GM18499 (cell line): ENCODE measurements around the gene VWCE.

Source experiments
- ATAC-seq: cut with Tn5 transposase; IDR thresholded peaks from one replicate; pipeline ENCODE4 v1.9.1; 2021; ENCODE audit warnings: moderate number of reproducible peaks; ENCODE audit not compliant: insufficient read depth, unreplicated experiment

VWCE gene

GRCh38 chr11:61328351-61328750, 33.2 kb upstream of the VWCE start:
- no peak for ATAC-seq

- ATAC-seq, result no peak
These were observed 32.6 kb upstream of the VWCE start for GRCh38 chr11:61327669-61328071.

GRCh38 chr11:61325649-61326414, 30.7 kb upstream of the VWCE start:
- no peak for ATAC-seq

- no peak for ATAC-seq
These were observed 20.1 kb upstream of the VWCE start for GRCh38 chr11:61315260-61315659.

GRCh38 chr11:61310749-61311148, 15.6 kb upstream of the VWCE start:
- no peak for ATAC-seq

- no peak for ATAC-seq
These were observed 14.6 kb upstream of the VWCE start for GRCh38 chr11:61309739-61310138.

GRCh38 chr11:61309141-61309540, 14.0 kb upstream of the VWCE start:
- ATAC-seq, result no peak

- ATAC-seq, result no peak
These were observed 12.2 kb upstream of the VWCE start for GRCh38 chr11:61307354-61307753.

GRCh38 chr11:61306221-61306620, 11.1 kb upstream of the VWCE start:
- ATAC-seq, result no peak

- no peak for ATAC-seq
These were observed 10.3 kb upstream of the VWCE start for GRCh38 chr11:61305417-61305816.

GRCh38 chr11:61303725-61304124, 8.6 kb upstream of the VWCE start:
- ATAC-seq, result no peak

- no peak for ATAC-seq
These were observed 7.4 kb upstream of the VWCE start for GRCh38 chr11:61302550-61302949.

- ATAC-seq, result no peak
These were observed 3.6 kb upstream of the VWCE start for GRCh38 chr11:61298663-61299244.

GRCh38 chr11:61297746-61298145, 2.6 kb upstream of the VWCE start:
- ATAC-seq, result no peak

GRCh38 chr11:61297341-61297740, 2.2 kb upstream of the VWCE start:
- ATAC-seq, result no peak

GRCh38 chr11:61295596-61295926, 445 bp upstream of the VWCE start:
- ATAC-seq, result no peak

- ATAC-seq, result no peak
These were observed 1.0 kb downstream of the VWCE start for GRCh38 chr11:61293867-61294716.

- ATAC-seq, result no peak
These were observed 2.8 kb downstream of the VWCE start for GRCh38 chr11:61292356-61292755.

- ATAC-seq, result no peak
These were observed 4.0 kb downstream of the VWCE start for GRCh38 chr11:61290905-61291690.

GRCh38 chr11:61287338-61287977, 7.7 kb downstream of the VWCE start:
- no peak for ATAC-seq
